HTERT RPE-1 (cell line): ENCODE results near the gene RAI14.
"Not testable (repeated sequence)": the region's sequence is repeated elsewhere in the genome, so short reads cannot be mapped to it uniquely, and the experiment has no call there.

Experiments used
- in situ Hi-C: fragments of 300-500 bp; cut with MboI; formaldehyde crosslinking; loops from 4 replicates; pipeline ENCODE4 v1.14.3; 2020; ENCODE audit warnings: low sequenced_read_pairs

Gene RAI14

DNA sequence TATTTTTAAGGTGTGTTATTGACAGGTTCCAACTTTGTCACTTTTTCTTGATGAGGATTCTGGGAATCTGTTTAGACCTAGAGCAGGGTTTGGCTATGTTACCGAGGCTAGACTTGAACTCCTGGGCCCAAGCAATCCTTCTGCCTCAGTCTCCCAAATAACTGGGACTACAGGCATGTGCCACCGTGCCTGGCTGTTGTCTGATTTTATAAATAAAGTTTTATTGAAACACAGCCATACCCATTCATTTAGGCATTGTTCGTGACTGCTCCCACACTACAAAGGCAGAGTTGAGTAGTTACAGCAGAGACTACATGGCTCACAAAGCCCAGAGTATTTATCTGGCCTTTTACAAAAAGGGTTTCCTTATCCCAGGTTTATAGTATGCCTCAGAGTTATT, 102.4 kb downstream of the RAI14 start:
- in situ Hi-C loops, result no loop called here

DNA sequence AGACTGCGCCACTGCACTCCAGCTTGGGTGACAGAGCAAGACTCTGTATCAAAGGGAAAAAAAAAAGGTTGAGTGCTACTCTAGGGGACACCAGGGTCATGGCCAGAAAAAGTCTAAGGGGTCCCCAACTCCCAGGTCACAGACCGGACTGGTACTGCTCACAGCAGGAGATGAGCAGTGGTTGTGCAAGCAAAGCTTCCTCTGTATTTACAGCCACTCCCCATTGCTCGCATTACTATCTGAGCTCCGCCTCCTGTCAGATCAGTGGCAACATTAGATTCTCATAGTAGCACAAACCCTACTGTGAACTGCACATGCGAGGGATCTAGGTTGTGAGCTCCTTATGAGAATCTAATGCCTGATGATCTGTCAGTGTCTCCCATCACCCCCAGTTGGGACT, 103.1 kb downstream of the RAI14 start:
- in situ Hi-C loops, result not testable (repeated sequence)

DNA sequence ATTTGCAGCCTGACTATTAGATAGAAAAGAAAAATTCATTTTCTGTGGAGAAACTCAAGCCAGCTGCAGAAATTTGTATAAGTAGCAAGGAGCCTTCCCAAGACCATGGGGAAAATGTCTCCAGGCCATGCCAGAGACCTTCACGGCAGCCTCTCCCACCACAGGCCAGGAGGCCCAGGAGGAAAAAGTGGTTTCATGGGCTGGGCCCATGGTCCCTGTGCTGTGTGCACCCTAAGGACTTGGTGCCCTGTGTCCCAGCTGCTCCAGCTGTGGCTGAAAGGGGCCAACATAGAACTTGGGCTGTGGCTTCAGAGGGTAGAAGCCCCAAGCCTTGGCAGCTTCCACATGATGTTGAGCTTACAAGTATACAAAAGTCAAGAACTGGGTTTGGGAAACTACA, 109.5 kb downstream of the RAI14 start:
- in situ Hi-C loops, result no loop called here

DNA sequence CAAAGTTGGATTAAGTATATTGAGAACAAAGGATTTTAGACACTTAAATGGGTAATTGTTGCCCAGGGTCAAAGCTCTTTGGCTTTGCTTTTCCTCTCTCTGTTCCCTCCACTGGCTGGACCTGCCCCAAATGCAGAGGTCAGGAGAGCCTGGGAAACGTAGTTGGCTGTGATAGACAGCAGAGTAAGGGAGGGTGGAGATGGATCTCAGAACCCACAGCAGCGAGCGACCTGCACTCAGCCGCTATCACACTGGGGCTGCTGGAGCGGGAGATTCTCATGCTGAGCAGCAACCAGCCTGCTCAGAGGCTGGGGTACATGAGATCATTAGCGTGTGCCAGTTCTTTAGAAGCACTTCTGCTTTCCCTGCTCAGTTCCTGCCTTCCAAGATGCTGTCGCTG, 111.1 kb downstream of the RAI14 start:
- in situ Hi-C loops, result no loop called here

DNA sequence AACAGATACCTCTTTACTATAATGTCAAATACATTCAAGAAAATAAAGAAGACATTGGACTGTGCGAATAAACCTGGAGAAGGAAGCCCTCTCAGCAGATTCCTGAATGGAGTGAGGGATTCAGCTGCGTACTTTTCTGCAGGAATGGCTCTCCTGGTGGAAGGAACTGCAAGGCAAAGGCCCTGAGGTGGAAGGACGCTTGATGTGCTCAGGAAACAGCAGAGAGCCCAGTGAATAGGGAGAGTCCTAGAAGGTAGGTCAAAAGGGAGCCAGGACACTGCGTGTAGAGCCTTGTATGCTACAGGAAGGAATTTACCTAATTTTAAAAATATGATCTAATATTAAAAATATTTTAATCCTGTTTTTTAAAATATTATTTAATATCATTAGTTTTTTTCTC, 114.4 kb downstream of the RAI14 start:
- in situ Hi-C loops, result no loop called here

DNA sequence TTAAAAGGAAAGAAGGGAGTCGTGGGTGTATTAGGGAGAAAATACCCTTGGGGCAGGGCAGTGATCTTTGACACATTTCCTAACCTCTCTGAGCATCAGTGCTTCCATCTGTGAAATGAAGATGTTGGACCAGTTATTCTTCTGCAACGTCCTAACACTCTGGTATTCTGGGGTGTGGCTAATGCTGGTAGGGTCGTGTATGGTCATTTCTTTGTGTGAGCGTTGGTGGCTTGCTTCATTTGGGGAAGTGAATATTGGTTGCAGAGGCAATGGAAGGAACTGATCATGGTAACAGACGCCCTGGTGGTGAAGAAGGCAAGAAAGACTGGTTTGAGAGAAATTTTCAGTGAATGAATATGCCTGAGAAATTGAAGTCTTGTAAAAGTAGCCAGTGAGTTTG, 114.9 kb downstream of the RAI14 start:
- in situ Hi-C loops, result no loop called here

DNA sequence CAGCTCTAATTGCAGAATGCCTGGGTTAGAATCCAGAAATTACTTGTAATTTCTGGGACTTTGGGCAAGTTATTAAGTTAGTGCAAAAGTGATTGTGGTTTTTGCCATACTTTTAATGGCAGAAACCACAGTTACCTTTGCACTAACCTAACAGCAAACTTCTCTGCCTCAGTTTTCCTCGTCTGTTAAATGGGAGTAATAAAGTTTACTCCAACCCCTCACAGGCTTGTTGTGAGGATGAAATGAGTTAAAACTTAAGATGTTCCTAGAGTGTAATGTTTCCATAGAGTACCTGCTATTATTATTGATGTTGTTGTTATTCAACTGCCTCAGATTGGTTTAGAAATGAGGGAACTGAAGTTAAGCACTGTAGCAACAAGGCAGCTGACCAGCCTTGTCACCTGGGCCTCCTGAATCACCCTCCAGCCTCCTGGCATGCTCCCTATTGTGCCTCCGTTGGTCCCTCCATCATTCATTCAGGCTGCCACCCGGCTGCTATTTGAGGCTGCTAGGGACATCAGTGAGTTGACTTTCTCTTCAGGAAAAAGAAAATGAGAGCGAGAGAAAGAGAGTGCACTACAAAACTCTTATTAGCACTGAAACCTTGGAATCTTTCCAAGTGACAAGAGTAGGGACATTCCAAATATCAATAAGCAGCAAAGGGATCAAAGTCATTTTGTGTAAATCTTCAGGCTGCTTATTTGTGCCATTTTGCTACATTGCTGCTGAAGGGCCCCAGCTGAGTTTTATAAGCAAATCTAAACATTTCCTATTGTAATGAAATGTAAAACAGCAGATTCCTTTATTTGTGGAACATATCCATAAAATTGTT, 116.4 kb downstream of the RAI14 start:
- in situ Hi-C loops, result no loop called here

DNA sequence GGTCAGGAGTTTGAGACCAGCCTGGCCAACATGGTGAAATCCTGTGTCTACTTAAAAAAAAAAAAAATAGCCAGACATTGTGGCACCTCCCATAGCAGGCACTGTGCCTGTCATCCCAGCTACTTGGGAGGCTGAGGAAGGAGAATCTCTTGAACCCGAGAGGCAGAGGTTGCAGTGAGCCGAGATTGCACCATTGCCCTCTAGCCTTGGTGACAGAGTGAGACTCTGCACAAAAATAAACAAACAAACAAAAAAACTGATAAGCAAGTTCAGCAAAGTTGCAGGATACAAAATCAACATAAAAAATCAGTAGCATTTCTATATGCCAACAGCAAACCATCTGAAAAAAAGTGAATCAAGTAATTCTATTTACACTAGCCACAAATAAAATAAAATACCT, 118.0 kb downstream of the RAI14 start:
- in situ Hi-C loops, result no loop called here

DNA sequence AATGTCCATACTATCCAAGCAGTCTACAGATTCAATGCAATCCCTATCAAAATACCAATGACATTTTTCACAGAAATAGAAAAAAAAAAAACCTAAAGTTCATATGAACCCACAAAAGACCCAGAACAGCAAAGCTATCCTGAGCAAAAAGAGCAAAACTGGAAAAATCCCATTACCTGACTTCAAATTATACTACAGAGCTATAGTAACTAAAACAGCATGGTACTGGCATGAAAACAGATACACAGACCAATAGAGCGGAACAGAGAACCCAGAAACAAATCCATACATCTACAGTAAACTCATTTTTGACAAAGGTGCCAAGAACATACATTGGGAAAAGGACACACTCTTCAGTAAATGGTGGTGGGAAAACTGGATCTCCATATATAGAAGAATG, 118.5 kb downstream of the RAI14 start:
- in situ Hi-C loops, result not testable (repeated sequence)

DNA sequence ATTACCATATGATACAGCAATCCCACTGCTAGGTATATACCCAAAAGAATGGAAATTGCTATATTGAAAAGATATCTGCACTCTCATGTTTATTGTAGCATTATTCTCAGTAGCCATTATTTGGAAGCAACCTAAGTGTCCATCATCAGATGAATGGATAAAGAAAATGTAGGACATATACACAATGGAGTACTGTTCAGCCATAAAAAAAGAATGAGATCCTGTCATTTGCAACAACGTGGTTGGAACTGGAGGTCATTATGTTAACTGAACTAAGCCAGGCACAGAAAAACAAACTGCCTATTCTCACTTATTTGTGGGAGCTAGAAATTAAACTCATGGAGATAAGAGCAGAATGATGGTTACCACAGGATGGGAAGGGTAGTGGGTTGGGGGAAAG, 119.8 kb downstream of the RAI14 start:
- in situ Hi-C loops, result no loop called here

DNA sequence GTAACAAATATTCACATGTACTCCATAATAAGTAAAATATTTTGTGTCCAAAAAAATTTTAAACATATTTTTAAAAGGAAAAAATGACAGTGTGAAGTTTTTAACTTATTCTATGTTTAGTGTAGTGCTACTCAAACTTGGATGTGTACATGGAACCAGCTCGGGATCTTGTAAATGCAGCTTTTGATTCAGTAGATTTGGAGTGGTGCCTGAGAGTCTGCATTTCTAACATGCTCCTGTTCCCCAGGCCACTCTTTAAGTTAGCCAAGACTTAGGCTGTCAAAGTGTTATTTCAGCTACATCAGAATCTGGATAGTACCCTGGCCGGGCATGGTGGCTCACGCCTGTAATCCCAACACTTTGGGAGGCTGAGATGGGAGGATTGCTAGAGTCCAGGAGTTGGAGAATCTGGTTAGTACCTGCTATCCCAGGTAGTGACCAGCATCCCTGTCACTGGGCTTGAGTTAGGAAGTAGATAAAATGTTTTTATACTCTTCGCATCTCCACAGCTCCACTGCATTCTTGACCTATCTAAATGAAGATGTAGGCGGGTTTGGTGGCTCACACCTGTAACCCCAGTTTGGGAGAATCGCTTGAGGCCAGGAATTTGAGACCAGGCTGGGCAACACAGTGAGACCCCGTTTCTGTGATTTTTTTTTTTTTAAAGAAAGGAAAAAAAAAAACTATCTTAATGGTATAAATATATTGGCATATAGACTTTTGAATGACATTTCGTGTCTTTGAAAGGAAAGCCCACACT, 122.1 kb downstream of the RAI14 start:
- in situ Hi-C loops, result no loop called here

DNA sequence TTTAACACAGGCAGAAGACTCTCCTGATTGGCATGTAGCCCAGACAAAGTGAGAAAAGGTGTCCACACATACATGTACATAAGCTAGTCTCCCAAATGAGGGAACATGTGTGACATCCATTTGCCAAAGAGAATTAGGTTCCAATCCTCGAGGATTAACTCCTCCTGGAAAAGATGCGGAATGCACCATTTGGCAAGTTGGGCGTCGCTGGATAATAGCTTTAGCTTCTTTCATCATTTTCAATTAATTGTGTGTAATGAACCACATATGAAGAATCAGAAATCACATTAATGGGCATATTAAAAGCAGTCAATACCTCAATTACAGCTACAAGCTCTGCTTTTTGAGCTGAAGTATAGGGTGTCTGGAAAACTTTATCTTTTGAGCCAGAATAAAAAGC, 127.8 kb downstream of the RAI14 start:
- in situ Hi-C loops, result not testable (repeated sequence)

DNA sequence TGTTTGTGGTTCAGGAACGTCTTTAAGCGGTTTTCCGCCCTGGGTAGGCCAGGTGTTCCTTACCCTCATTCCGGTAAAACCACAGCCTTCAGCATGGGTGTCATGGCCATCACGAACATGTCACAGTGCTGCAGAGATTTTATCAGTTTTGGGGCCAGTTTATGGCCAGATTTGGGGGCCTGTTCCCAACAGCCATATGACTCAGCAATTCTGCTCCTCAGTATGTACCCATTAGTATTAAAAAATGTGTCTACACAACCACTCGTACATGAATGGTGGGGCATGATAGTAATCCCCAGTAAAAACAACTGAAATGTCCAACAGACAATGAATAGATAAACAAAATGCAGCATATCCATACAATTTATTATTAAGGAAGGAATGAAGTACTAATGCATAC, 130.9 kb downstream of the RAI14 start:
- in situ Hi-C loops, result no loop called here

DNA sequence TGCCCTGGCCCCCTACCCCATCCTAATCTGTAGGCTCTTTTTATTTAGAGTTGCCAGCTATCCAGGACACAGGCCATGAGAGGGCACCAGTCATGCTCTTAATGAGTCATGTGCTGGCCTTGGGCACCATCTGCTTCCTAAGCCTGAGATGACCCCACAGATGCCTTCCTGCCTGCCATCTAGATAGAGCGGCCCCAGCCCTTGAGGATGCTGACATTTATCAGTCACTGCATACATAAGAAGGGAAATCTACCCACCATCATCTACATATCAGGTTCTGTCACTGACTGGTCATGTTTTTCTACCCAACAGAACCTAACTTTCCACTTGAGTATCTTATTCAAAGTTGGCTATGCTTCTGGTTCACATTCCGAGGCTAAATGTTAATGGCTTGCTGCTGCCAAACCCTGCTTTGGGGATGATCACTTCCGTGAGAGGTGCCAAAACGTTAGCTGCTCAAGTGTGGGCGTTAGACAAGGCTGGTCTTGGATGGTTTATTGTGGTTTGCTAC, 132.9 kb downstream of the RAI14 start:
- in situ Hi-C loops, result no loop called here

DNA sequence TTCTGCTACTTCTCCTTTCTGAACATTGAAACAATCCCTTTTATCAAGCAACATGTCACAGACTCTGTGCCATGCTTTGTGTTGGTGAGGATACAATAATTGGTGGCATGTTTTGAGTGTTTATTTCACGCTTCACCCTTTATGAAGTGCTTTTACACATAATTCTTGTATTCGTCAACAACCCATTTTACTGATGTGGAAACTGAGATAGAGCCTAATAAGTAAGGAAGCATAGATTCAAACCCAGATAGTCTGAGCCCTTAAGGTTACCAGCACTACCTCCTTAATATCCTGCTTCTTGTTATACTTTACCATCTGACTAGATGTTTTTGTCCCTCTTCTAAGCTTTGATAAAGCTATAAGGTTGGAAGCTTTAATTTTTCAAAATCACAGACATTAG, 133.5 kb downstream of the RAI14 start:
- in situ Hi-C loops, result no loop called here

DNA sequence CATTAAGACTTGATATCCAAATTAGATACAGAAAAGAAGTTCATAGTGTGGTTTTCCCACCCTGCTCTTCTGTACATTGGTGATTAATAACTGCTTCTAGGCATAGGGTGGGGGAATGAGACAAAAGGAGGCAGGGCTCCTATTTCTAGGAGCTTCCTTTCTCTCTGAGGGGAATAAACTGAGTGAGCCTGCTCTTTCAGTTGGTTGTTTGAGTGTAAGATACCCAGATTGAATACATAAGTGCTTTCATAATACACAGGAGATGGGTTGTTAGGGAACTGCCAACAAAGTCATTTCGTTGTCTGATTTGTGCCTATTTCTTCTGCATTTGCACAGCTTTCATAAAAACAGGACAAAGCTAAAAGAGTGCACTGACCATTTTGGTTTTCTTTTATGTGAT, 133.9 kb downstream of the RAI14 start:
- in situ Hi-C loops, result no loop called here

DNA sequence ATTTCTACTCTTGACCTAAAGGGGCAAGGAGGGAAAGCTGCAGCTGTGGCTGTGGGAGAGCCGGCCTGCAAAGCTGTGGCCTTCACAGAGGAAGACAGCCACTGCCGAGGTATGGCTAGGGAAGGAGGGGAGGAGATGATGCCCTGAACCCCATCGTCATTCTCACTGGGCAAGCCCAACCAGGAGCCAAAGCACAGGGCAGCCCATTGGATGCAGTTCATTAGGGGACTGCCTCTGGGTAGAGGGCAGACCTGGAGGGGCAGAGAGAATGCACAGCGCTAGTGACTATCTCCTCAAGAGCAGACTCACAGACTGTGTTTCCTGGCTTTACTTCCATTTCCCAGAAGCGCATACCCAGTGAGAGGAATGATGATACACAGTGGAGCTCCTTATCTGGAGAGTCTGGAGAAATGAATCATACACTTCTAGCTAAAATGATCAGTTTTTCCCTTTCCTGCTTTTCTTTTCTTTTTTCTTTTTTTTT, 135.7 kb downstream of the RAI14 start:
- in situ Hi-C loops, result no loop called here

DNA sequence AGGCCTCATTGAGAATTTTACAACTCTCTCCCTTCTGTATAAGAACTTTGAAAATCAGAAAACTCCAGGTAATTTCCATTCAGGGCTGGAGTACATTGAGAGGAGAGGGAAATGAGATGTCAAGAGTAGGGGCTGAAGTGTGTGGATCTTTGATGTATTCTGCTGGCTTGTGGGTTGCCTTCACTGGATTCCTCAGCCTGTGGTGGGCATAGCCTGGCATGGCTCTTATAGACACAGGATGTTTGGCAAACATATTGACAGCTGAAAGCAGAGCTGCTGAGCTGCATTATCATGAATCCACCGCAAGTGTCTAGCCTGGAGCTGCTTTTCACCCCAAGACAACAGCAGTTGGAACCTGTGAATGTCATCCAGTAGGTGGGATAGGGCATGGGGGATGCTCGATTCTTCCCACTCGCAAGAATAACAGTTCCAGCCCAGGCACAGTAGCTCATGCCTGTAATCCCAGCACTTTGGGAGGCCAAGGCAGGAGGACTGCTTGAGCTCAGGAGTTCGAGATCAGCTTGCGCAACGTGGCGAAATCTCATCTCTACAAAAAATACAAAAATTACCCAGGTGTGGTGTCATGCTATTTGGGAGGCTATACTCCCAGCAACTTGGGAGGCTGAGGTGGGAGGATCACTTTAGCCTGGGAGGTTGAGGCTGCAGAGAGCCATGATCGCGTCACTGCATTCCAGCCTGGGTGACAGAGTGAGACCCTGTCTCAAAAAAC, 146.9 kb downstream of the RAI14 start:
- in situ Hi-C loops, result no loop called here

DNA sequence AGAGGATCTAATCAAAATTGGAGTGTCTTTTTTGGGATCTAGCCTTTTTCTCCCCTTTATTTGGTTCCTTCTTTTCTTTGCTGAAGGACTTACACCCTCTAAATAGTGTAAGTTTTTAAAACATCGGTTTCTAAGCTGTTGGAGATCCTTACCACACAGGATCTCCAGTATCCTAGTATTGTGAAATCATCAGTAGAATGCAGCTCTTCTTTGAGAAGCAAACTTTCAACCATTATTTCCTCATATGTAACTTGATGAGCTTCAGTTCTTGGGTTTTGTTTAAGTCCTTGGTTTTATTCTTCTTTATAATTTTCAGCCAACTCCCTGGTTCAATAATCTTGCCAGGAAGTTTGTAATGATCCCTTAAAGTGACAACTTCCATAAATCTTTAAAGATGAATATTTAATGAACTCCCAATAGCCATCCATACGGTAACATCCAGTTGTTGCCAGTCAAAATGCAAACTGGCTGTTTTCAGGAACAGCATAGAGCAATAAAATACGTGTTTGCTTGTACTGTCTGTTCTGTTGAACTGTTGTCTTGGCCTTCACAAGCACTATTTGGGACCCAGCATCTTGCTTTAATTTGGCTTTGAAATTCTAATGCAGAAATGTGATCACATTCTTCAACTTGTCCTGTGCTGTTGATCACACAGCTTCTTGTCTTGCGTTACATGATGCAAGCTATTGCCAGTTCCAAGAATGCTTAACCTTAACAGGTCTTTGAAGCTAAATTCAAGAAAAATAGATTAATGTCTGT, 148.0 kb downstream of the RAI14 start:
- in situ Hi-C loops, result no loop called here

DNA sequence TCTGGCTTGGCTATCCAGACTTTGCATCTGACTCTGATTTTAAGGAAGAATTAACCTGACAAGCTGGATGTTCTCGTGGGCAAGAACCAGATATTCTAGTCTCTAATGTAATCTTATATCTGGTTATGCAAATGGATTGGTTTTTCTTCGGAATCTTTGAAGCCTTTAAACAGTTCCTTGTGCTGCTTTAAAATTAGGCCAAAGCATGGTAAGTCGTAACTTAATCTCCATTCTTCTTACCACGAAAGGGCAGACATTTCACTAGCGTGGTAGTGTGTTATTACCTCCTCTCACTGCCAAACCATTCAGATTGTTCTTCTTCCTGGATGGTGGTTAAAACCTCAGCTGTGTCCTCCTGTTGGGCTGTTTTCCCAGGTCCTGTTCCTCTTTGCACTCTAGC, 148.8 kb downstream of the RAI14 start:
- in situ Hi-C loops, result no loop called here

DNA sequence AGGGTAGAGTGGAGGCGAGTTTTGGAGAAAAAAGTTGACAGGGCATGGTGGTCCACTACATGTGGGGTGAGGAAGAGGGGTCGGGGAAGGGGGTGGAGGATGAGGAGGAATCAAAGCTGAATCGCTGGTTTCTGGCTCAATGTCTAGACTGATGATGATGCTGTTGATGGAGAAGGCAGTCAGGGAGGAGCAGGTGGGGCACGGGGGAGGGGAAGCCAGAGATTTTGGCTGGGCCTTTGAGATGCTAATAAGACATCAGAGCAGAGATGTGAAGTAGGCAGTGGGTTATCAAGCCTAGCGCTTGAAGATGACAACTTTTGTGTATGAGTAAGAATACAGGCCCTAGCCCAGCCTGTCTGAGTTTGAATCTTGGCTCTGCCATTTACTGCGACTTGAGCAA, 150.4 kb downstream of the RAI14 start:
- in situ Hi-C loops, result no loop called here
